Measurements from ENCODE around the gene RRP8.

RRP8 gene

DNA sequence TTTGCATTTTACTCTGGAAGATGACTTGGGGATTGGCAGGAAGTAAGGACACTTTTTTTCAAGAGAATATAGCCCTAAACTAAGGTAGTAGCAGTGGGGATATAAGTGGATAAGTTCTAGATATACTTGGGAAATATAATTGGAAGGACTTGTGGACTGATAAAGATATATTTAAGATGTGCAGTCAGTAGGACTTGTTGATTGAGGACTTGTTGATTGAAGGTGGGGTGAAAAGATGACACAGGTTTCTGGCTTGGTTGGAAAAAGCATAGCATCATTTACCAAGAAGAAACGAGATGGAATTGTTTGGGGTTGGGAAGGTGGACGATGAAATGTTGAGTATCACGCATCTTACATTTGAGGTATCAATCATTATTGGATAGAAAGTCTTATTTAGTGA, 10.1 kb upstream of the RRP8 start (continued):
- TF ChIP-seq ZNF565 (CRISPR knock-in tag; conservative IDR thresholded peaks at IDR 0.05; ENCODE audit: low read depth), result no peak
- no peak for TF ChIP-seq ZC3H10 (CRISPR knock-in tag; IDR thresholded peaks at IDR 0.05)

GRCh38 chr11:6612213-6613041, 9.0 kb upstream of the RRP8 start, which contains the start of gene TAF10:
TSS of gene TAF10 (minus strand) at chr11:6612216. CDS start at chr11:6612189, 27 bp downstream.
- ATAC-seq, result peak; percentile 92
- TF ChIP-seq PATZ1 (CRISPR knock-in tag; IDR thresholded peaks at IDR 0.05; ENCODE audit: borderline replicate concordance) (peak; percentile 42; the same call in 1 of the 2 replicates), TCF4 (CRISPR knock-in tag; IDR thresholded peaks at IDR 0.05; ENCODE audit: borderline replicate concordance) (peak; percentile 15; the same call in 1 of the 2 replicates), ZC3H10 (CRISPR knock-in tag; IDR thresholded peaks at IDR 0.05) (no peak), GLIS3 (CRISPR knock-in tag; IDR thresholded peaks at IDR 0.05) (0 out of 2 replicates have a peak, but pooled peaks have one; percentile 60), ZNF70 (CRISPR knock-in tag; IDR thresholded peaks at IDR 0.05) (no peak)
- TF ChIP-seq, protein P1, sequence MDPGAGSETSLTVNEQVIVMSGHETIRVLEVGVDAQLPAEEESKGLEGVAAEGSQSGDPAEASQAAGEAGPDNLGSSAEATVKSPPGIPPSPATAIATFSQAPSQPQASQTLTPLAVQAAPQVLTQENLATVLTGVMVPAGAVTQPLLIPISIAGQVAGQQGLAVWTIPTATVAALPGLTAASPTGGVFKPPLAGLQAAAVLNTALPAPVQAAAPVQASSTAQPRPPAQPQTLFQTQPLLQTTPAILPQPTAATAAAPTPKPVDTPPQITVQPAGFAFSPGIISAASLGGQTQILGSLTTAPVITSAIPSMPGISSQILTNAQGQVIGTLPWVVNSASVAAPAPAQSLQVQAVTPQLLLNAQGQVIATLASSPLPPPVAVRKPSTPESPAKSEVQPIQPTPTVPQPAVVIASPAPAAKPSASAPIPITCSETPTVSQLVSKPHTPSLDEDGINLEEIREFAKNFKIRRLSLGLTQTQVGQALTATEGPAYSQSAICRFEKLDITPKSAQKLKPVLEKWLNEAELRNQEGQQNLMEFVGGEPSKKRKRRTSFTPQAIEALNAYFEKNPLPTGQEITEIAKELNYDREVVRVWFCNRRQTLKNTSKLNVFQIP (CRISPR knock-in tag; IDR thresholded peaks at IDR 0.05; ENCODE audit: borderline replicate concordance, low read depth), result 0 out of 2 replicates have a peak, but pooled peaks have one; percentile 29

GRCh38 chr11:6611963-6612212, 8.5 kb upstream of the RRP8 start:
- TF ChIP-seq ISL1 (CRISPR knock-in tag; IDR thresholded peaks at IDR 0.05) (no peak), ZNF8 (CRISPR knock-in tag; IDR thresholded peaks at IDR 0.05) (no peak), ZC3H10 (CRISPR knock-in tag; IDR thresholded peaks at IDR 0.05) (0 out of 2 replicates have a peak, but pooled peaks have one; percentile 18)
- no peak for ATAC-seq

GRCh38 chr11:6611092-6611962, 7.9 kb upstream of the RRP8 start:
- peak; percentile 0; the same call in 1 of the 3 replicates for ATAC-seq

DNA sequence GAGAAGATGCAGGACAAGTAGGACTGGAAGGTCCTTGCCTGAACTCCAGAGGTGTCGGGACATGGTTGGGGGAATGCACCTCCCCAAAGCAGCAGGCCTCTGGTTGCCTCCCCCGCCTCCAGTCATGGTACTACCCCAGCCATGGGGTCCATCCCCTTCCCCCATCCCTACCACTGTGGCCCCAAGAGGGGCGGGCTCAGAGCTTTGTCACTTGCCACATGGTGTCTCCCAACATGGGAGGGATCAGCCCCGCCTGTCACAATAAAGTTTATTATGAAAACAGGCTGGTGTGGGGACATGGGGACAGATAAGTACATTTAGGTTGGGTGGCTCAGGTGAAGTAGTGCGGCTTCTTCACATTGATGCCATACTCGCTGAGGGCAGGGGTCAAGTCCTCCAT, 7.2 kb upstream of the RRP8 start:
- TF ChIP-seq, protein P2, sequence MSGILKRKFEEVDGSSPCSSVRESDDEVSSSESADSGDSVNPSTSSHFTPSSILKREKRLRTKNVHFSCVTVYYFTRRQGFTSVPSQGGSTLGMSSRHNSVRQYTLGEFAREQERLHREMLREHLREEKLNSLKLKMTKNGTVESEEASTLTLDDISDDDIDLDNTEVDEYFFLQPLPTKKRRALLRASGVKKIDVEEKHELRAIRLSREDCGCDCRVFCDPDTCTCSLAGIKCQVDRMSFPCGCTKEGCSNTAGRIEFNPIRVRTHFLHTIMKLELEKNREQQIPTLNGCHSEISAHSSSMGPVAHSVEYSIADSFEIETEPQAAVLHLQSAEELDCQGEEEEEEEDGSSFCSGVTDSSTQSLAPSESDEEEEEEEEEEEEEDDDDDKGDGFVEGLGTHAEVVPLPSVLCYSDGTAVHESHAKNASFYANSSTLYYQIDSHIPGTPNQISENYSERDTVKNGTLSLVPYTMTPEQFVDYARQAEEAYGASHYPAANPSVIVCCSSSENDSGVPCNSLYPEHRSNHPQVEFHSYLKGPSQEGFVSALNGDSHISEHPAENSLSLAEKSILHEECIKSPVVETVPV (CRISPR knock-in tag; IDR thresholded peaks at IDR 0.05), result no peak
- TF ChIP-seq TSHZ2 (CRISPR knock-in tag; IDR thresholded peaks at IDR 0.05) (no peak), ISL1 (CRISPR knock-in tag; IDR thresholded peaks at IDR 0.05) (no peak), ZNF565 (CRISPR knock-in tag; conservative IDR thresholded peaks at IDR 0.05; ENCODE audit: low read depth) (no peak)
- no peak for ATAC-seq

More at GRCh38 chr11:6611092-6611962, 7.9 kb upstream of the RRP8 start:
- 0 out of 2 replicates have a peak, but pooled peaks have one; percentile 58 for TF ChIP-seq GLIS3 (CRISPR knock-in tag; IDR thresholded peaks at IDR 0.05)
- TF ChIP-seq, protein P2 (CRISPR knock-in tag; IDR thresholded peaks at IDR 0.05), result peak; percentile 60; the same call in 1 of the 2 replicates
- TF ChIP-seq ESRRG (CRISPR knock-in tag; IDR thresholded peaks at IDR 0.05), result 0 out of 2 replicates have a peak, but pooled peaks have one; percentile 10
- no peak for TF ChIP-seq ISL1 (CRISPR knock-in tag; IDR thresholded peaks at IDR 0.05)
